HEK293 (cell line): ENCODE results near the gene CHN2.

ENCODE experiments used
- CTCF ChIA-PET: fragments of 350-600 bp; formaldehyde crosslinking; extraction: SDS; loops from one replicate; lab custom pipeline; 2021; ENCODE audit warnings: antibody characterized with exemption; lab: Yijun Ruan, JAX
- POLR2A ChIA-PET: fragments of 300-600 bp; formaldehyde crosslinking; extraction: SDS; loops from one replicate; lab custom pipeline; 2020; ENCODE audit warnings: antibody characterized with exemption, inconsistent platforms; lab: Yijun Ruan, JAX
- H3K27ac ChIP-seq: fragments of 200-500 bp; sonication (Bioruptor generic); 2 replicates; pipeline ENCODE4 v1.5.1; 2014; ENCODE audit warnings: low read depth, low read length, control low read depth, inconsistent platforms; ENCODE audit errors: extremely low read depth
- H3K36me3 ChIP-seq, 2 experiments: fragments of 200-500 bp in 1 of 2; sonication (Bioruptor generic) in 1 of 2; 1 replicate in 1 of 2; 2 replicates in 1 of 2; pipeline ENCODE4 v1.5.1; 2014 to 2017; ENCODE audit warnings: inconsistent platforms in 2 of 2, low read length in 2 of 2; ENCODE audit not compliant: control insufficient read depth in 2 of 2, insufficient read depth in 1 of 2
- H3K4me1 ChIP-seq: fragments of 200-500 bp; sonication (Bioruptor generic); 2 replicates; pipeline ENCODE4 v1.5.1; 2014; ENCODE audit warnings: mild to moderate bottlenecking, low read length, inconsistent platforms; ENCODE audit not compliant: control insufficient read depth, insufficient read depth
- H3K4me3 ChIP-seq: 2 replicates; pipeline ENCODE4 v1.5.1; 2011; ENCODE audit warnings: low read depth, mild to moderate bottlenecking, control low read depth, low read length, moderate library complexity
- H3K9me3 ChIP-seq: fragments of 200-500 bp; sonication (Bioruptor generic); 2 replicates; pipeline ENCODE4 v1.5.1; 2014; ENCODE audit warnings: low read depth, low read length, inconsistent platforms; ENCODE audit not compliant: control insufficient read depth, insufficient read depth
- GLI4 ChIP-seq: fragments of 450-650 bp; formaldehyde crosslinking; IDR thresholded peaks from 2 replicates; pipeline ENCODE4 v1.5.1; 2016; ENCODE audit warnings: missing biosample characterization, missing genetic modification characterization
- GLIS1 ChIP-seq: fragments of 450-650 bp; formaldehyde crosslinking; IDR thresholded peaks from 2 replicates; pipeline ENCODE4 v1.5.1; 2016; ENCODE audit warnings: missing biosample characterization, missing genetic modification characterization
- GLIS2 ChIP-seq: fragments of 450-650 bp; formaldehyde crosslinking; IDR thresholded peaks from 2 replicates; pipeline ENCODE4 v1.5.1; 2016; ENCODE audit warnings: missing biosample characterization, missing genetic modification characterization
- HIC1 ChIP-seq: fragments of 450-650 bp; formaldehyde crosslinking; IDR thresholded peaks from 2 replicates; pipeline ENCODE4 v1.5.1; 2016; ENCODE audit warnings: missing biosample characterization, missing genetic modification characterization
- HOXD13 ChIP-seq: sonication (generic); formaldehyde crosslinking; IDR thresholded peaks from 2 replicates; pipeline ENCODE4 v1.8.0; 2022; ENCODE audit warnings: missing genetic modification reagents, borderline replicate concordance
- KLF17 ChIP-seq: fragments of 450-650 bp; formaldehyde crosslinking; IDR thresholded peaks from 2 replicates; pipeline ENCODE4 v1.5.1; 2016; ENCODE audit warnings: missing biosample characterization, missing genetic modification characterization
- REPIN1 ChIP-seq: fragments of 450-650 bp; formaldehyde crosslinking; IDR thresholded peaks from 2 replicates; pipeline ENCODE4 v1.5.1; 2017; ENCODE audit warnings: missing biosample characterization, missing genetic modification characterization, low read depth
- ZBTB6 ChIP-seq: fragments of 450-650 bp; formaldehyde crosslinking; IDR thresholded peaks from 2 replicates; pipeline ENCODE4 v1.5.1; 2017; ENCODE audit warnings: missing biosample characterization, missing genetic modification characterization
- ZEB2 ChIP-seq: fragments of 450-650 bp; formaldehyde crosslinking; IDR thresholded peaks from 2 replicates; pipeline ENCODE4 v1.5.1; 2016; ENCODE audit warnings: missing biosample characterization, missing genetic modification characterization
- ZNF10 ChIP-seq: fragments of 450-650 bp; formaldehyde crosslinking; IDR thresholded peaks from 2 replicates; pipeline ENCODE4 v1.5.1; 2017; ENCODE audit warnings: missing biosample characterization, missing genetic modification characterization
- ZNF155 ChIP-seq: fragments of 450-650 bp; formaldehyde crosslinking; IDR thresholded peaks from 2 replicates; pipeline ENCODE4 v1.5.1; 2016; ENCODE audit warnings: missing biosample characterization, missing genetic modification characterization
- ZNF211 ChIP-seq: fragments of 450-650 bp; formaldehyde crosslinking; IDR thresholded peaks from 2 replicates; pipeline ENCODE4 v1.5.1; 2016; ENCODE audit warnings: low read depth, missing biosample characterization, missing genetic modification characterization
- ZNF223 ChIP-seq: fragments of 450-650 bp; formaldehyde crosslinking; IDR thresholded peaks from 2 replicates; pipeline ENCODE4 v1.5.1; 2016; ENCODE audit warnings: missing biosample characterization, missing genetic modification characterization
- ZNF24 ChIP-seq: fragments of 450-650 bp; formaldehyde crosslinking; IDR thresholded peaks from 2 replicates; pipeline ENCODE4 v1.5.1; 2016; ENCODE audit warnings: missing biosample characterization, missing genetic modification characterization
- ZNF302 ChIP-seq: fragments of 450-650 bp; formaldehyde crosslinking; IDR thresholded peaks from 2 replicates; pipeline ENCODE4 v1.5.1; 2016; ENCODE audit warnings: missing biosample characterization, missing genetic modification characterization, low read depth
- ZNF404 ChIP-seq: fragments of 450-650 bp; formaldehyde crosslinking; IDR thresholded peaks from 2 replicates; pipeline ENCODE4 v1.5.1; 2017; ENCODE audit warnings: missing biosample characterization, missing genetic modification characterization
- ZNF514 ChIP-seq: fragments of 450-650 bp; formaldehyde crosslinking; IDR thresholded peaks from 2 replicates; pipeline ENCODE4 v1.5.1; 2016; ENCODE audit warnings: missing biosample characterization, missing genetic modification characterization
- ZNF521 ChIP-seq: fragments of 450-650 bp; formaldehyde crosslinking; IDR thresholded peaks from 2 replicates; pipeline ENCODE4 v1.5.1; 2017; ENCODE audit warnings: missing biosample characterization, mild to moderate bottlenecking, missing genetic modification characterization
- ZNF549 ChIP-seq: fragments of 450-650 bp; IDR thresholded peaks from 2 replicates; pipeline ENCODE4 v1.5.1; 2018; ENCODE audit warnings: missing biosample characterization, missing genetic modification characterization, mild to moderate bottlenecking, inconsistent platforms, moderate library complexity
- ZNF561 ChIP-seq: fragments of 450-650 bp; IDR thresholded peaks from 2 replicates; pipeline ENCODE4 v1.5.1; 2018; ENCODE audit warnings: missing biosample characterization, missing genetic modification characterization, borderline replicate concordance
- ZNF658 ChIP-seq: fragments of 450-650 bp; formaldehyde crosslinking; IDR thresholded peaks from 2 replicates; pipeline ENCODE4; 2016; ENCODE audit warnings: missing biosample characterization, missing genetic modification characterization
- ZNF692 ChIP-seq: fragments of 450-650 bp; formaldehyde crosslinking; IDR thresholded peaks from 2 replicates; pipeline ENCODE4 v1.5.1; 2016; ENCODE audit warnings: missing biosample characterization, missing genetic modification characterization
- ZNF791 ChIP-seq: fragments of 450-650 bp; formaldehyde crosslinking; IDR thresholded peaks from 2 replicates; pipeline ENCODE4 v1.5.1; 2016; ENCODE audit warnings: missing biosample characterization, missing genetic modification characterization
- ZSCAN30 ChIP-seq: fragments of 450-650 bp; IDR thresholded peaks from 2 replicates; pipeline ENCODE4 v1.5.1; 2018; ENCODE audit warnings: missing biosample characterization, mild to moderate bottlenecking, missing genetic modification characterization, moderate library complexity
- ZSCAN4 ChIP-seq: fragments of 450-650 bp; formaldehyde crosslinking; IDR thresholded peaks from 2 replicates; pipeline ENCODE4 v1.5.1; 2017; ENCODE audit warnings: missing biosample characterization, missing genetic modification characterization
- ZSCAN5A ChIP-seq: fragments of 450-650 bp; formaldehyde crosslinking; IDR thresholded peaks from 2 replicates; pipeline ENCODE4 v1.5.1; 2016; ENCODE audit warnings: missing biosample characterization, missing genetic modification characterization

CHN2 gene

GRCh38 chr7:29401769-29402168, 207.2 kb downstream of the CHN2 start:
- TF ChIP-seq ZSCAN30 (tag by site-specific recombination): no peak
- TF ChIP-seq ZNF658 (tag by site-specific recombination): no peak
- H3K4me1 ChIP-seq: no peaks in the 10 kb centered on the region
- ChIA-PET CTCF (no interaction called here), POLR2A (no interaction called here)
- no peak overlapping the region for H3K4me3 ChIP-seq
- H3K27ac ChIP-seq: no peak overlapping the region
- peaks cover 0 to 3% of the 10 kb centered on the region in 2 experiments; a peak in 1 of 3 replicates for H3K36me3 ChIP-seq
- no peaks in the 10 kb centered on the region for H3K9me3 ChIP-seq

GRCh38 chr7:29405891-29406290, 211.3 kb downstream of the CHN2 start:
- Histone ChIP-seq H3K4me3 (no peak overlapping the region), H3K36me3 (no peaks in the 10 kb centered on the region), H3K27ac (no peak overlapping the region), H3K4me1 (no peaks in the 10 kb centered on the region), H3K9me3 (no peaks in the 10 kb centered on the region)
- ChIA-PET POLR2A (no interaction called here), CTCF (interaction anchor here (1.2 to 9.1 kb wide), 5 partner anchors 166 to 483 kb away, joined by 3 to 99 read pairs (median 10); no protein-coding TSS in a partner anchor)
- TF ChIP-seq ZNF155 (no peak), ZNF404 (no peak), REPIN1 (tag by site-specific recombination) (no peak), KLF17 (tag by site-specific recombination) (no peak), GLIS2 (tag by site-specific recombination) (no peak), ZEB2 (tag by site-specific recombination) (no peak), ZNF791 (tag by site-specific recombination) (no peak), ZNF10 (no peak), HOXD13 (no peak), ZSCAN5A (no peak), GLIS1 (tag by site-specific recombination) (no peak)

GRCh38 chr7:29406366-29406765, 211.8 kb downstream of the CHN2 start:
- Histone ChIP-seq H3K4me3 (no peak overlapping the region), H3K9me3 (no peaks in the 10 kb centered on the region), H3K4me1 (no peaks in the 10 kb centered on the region), H3K36me3 (no peaks in the 10 kb centered on the region), H3K27ac (no peak overlapping the region)
- ChIA-PET POLR2A (no interaction called here), CTCF (interaction anchor here (1.0 to 9.1 kb wide), 8 partner anchors 166 to 484 kb away, joined by 3 to 99 read pairs (median 8); no protein-coding TSS in a partner anchor)
- TF ChIP-seq ZNF24 (tag by site-specific recombination) (no peak), GLI4 (tag by site-specific recombination) (no peak), ZNF211 (tag by site-specific recombination) (no peak), ZNF514 (tag by site-specific recombination) (no peak), ZNF549 (tag by site-specific recombination) (no peak), ZNF302 (tag by site-specific recombination) (no peak), ZNF692 (tag by site-specific recombination) (no peak), ZNF223 (tag by site-specific recombination) (no peak), ZNF521 (tag by site-specific recombination) (no peak), ZNF561 (tag by site-specific recombination) (no peak), ZBTB6 (tag by site-specific recombination) (no peak), ZSCAN4 (tag by site-specific recombination) (no peak), HIC1 (no peak), ZSCAN30 (tag by site-specific recombination) (no peak)
